Measurements from ENCODE around the gene XRCC3.

The XRCC3 gene

DNA sequence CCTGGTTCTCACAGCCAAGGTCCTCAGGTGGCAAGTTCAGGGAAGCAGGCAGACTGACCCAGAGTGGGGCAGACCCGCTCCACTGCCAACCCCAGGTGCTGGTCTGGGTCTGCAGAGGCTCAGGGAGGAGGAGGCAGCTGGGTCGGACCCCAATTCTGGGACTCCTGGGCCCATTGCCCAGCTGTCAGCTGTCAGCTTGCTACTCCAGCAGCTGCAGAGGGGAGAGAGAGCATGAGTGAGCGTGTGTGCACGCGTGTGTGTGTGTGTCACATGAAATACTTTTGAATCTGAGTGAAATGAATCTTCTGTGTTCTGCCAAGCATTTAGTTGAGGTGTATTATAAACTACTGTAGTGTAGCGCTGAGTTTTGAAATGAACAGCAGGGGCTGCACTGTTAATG is 30.8 kb downstream of the XRCC3 start:
- Mint-ChIP-seq H3K4me1 (peaks cover 16% of the 10 kb centered on the region), H3K36me3 (ENCODE audit: low read depth) (peaks cover 57% of the 10 kb centered on the region), H3K9me3 (no peaks in the 10 kb centered on the region), H3K4me3 (no peak overlapping the region), H3K27me3 (ENCODE audit: low read depth) (no peaks in the 10 kb centered on the region), H3K27ac (no peak overlapping the region)
- TF ChIP-seq, protein P1, sequence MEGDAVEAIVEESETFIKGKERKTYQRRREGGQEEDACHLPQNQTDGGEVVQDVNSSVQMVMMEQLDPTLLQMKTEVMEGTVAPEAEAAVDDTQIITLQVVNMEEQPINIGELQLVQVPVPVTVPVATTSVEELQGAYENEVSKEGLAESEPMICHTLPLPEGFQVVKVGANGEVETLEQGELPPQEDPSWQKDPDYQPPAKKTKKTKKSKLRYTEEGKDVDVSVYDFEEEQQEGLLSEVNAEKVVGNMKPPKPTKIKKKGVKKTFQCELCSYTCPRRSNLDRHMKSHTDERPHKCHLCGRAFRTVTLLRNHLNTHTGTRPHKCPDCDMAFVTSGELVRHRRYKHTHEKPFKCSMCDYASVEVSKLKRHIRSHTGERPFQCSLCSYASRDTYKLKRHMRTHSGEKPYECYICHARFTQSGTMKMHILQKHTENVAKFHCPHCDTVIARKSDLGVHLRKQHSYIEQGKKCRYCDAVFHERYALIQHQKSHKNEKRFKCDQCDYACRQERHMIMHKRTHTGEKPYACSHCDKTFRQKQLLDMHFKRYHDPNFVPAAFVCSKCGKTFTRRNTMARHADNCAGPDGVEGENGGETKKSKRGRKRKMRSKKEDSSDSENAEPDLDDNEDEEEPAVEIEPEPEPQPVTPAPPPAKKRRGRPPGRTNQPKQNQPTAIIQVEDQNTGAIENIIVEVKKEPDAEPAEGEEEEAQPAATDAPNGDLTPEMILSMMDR (IDR thresholded peaks at IDR 0.05; ENCODE audit: unreplicated experiment in 3 of 3) = no peak

- H3K4me3 Mint-ChIP-seq = no peak overlapping the region
- H3K9me3 Mint-ChIP-seq = no peaks in the 10 kb centered on the region
- H3K36me3 Mint-ChIP-seq (ENCODE audit: low read depth) = peaks cover 58% of the 10 kb centered on the region
- no peak overlapping the region for H3K27ac Mint-ChIP-seq
- TF ChIP-seq, protein P1 (IDR thresholded peaks at IDR 0.05; ENCODE audit: unreplicated experiment in 3 of 3) = no peak
- H3K27me3 Mint-ChIP-seq (ENCODE audit: low read depth) = no peaks in the 10 kb centered on the region
- H3K4me1 Mint-ChIP-seq = peaks cover 16% of the 10 kb centered on the region
Observed at GRCh38 chr14:103683139-103683538, 32.1 kb downstream of the XRCC3 start.

- H3K27ac Mint-ChIP-seq = no peak overlapping the region
- no peaks in the 10 kb centered on the region for H3K9me3 Mint-ChIP-seq
- H3K36me3 Mint-ChIP-seq (ENCODE audit: low read depth) = peaks cover 58% of the 10 kb centered on the region
- H3K4me3 Mint-ChIP-seq = no peak overlapping the region
- no peaks in the 10 kb centered on the region for H3K27me3 Mint-ChIP-seq (ENCODE audit: low read depth)
- H3K4me1 Mint-ChIP-seq = peaks cover 11% of the 10 kb centered on the region
- TF ChIP-seq, protein P1 (IDR thresholded peaks at IDR 0.05; ENCODE audit: unreplicated experiment in 3 of 3) = no peak
Observed at GRCh38 chr14:103680491-103681231, 34.6 kb downstream of the XRCC3 start.

DNA sequence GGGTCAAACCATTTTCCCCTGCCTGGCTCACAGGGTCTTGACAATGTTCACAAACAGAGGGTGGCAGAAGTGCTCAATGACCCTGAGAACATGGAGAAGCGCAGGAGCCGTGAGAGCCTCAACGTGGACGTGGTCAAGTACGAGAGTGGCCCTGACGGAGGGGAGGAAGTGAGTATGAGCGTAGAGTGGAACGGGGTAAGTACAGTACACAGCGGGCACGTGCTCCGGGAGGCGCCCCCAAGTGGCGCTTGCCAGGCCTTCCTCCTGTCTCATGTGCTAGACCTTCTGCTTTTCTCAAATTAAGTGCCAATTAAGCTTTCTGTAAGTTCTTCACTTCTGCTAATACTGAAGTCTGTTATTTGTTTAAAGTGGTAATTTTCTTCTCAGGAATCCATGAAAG is 35.9 kb downstream of the XRCC3 start:
- peaks cover 2% of the 10 kb centered on the region for H3K4me1 Mint-ChIP-seq
- H3K9me3 Mint-ChIP-seq = no peaks in the 10 kb centered on the region
- H3K27me3 Mint-ChIP-seq (ENCODE audit: low read depth) = no peaks in the 10 kb centered on the region
- H3K4me3 Mint-ChIP-seq = no peak overlapping the region
- H3K36me3 Mint-ChIP-seq (ENCODE audit: low read depth) = peaks cover 60% of the 10 kb centered on the region
- TF ChIP-seq, protein P1 (IDR thresholded peaks at IDR 0.05; ENCODE audit: unreplicated experiment in 3 of 3) = peak; percentile 22 to 44 (median 34)
- no peak overlapping the region for H3K27ac Mint-ChIP-seq

GRCh38 chr14:103676881-103677675 is 38.2 kb downstream of the XRCC3 start:
- Mint-ChIP-seq H3K4me1 (no peaks in the 10 kb centered on the region), H3K27me3 (ENCODE audit: low read depth) (no peaks in the 10 kb centered on the region), H3K36me3 (ENCODE audit: low read depth) (peaks cover 68% of the 10 kb centered on the region), H3K4me3 (no peak overlapping the region), H3K27ac (no peak overlapping the region), H3K9me3 (no peaks in the 10 kb centered on the region)
- TF ChIP-seq, protein P1 (IDR thresholded peaks at IDR 0.05; ENCODE audit: unreplicated experiment in 3 of 3) = no peak
